Sigmoid colon (tissue), 4 donors: ENCODE results near the gene FMNL2.

Experiments used
- EP300 ChIP-seq, 4 donors: sonication (generic); formaldehyde crosslinking; IDR thresholded peaks; one replicate each; pipeline ENCODE4 v1.6.1; 2017; ENCODE audit warnings: antibody characterized with exemption in 4 of 4
- POLR2A ChIP-seq, 2 donors: fragments of 450-650 bp; IDR thresholded peaks; one replicate each; pipeline ENCODE4 v1.6.1; 2016; ENCODE audit warnings: antibody characterized with exemption in 2 of 2, mild to moderate bottlenecking in 2 of 2, moderate library complexity in 2 of 2
- POLR2AphosphoS5 ChIP-seq, 4 donors: sonication (generic); formaldehyde crosslinking; IDR thresholded peaks; one replicate each; pipeline ENCODE4 v1.6.1; 2017; ENCODE audit warnings: antibody characterized with exemption in 4 of 4
- TF ChIP-seq, protein P1 (sequence below), 4 experiments: fragments of 450-650 bp in 3 of 4; fragments of 200-600 bp in 1 of 4; IDR thresholded peaks; one replicate each; pipeline ENCODE4 v1.5.1; 2016 to 2019; ENCODE audit warnings: antibody characterized with exemption in 4 of 4, mild to moderate bottlenecking in 3 of 4, moderate library complexity in 2 of 4

DNA sequence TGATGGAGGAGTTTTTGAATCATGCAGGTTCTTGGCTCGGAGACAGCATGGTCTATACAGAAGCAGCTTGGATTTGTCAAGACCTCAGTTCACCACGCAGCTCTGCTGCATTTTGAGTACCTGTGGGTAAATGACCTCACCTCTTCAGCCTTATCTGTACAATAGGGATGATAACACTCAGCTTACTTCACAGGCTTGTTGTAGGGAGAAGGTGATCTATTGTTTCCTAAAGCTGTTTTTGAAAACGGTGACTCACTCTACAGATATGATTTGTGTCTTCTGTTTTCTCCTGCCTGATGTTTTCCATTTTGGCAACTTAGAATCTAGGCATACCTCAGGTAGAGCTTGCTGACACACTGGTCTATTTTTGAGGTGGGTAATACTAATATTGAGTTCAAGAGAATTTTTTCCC lies 80.3 kb downstream of the FMNL2 start:
- no peak for TF ChIP-seq POLR2AphosphoS5 (IDR thresholded peaks at IDR 0.05)
- TF ChIP-seq POLR2A (IDR thresholded peaks at IDR 0.05): no peak
- TF ChIP-seq, protein P1, sequence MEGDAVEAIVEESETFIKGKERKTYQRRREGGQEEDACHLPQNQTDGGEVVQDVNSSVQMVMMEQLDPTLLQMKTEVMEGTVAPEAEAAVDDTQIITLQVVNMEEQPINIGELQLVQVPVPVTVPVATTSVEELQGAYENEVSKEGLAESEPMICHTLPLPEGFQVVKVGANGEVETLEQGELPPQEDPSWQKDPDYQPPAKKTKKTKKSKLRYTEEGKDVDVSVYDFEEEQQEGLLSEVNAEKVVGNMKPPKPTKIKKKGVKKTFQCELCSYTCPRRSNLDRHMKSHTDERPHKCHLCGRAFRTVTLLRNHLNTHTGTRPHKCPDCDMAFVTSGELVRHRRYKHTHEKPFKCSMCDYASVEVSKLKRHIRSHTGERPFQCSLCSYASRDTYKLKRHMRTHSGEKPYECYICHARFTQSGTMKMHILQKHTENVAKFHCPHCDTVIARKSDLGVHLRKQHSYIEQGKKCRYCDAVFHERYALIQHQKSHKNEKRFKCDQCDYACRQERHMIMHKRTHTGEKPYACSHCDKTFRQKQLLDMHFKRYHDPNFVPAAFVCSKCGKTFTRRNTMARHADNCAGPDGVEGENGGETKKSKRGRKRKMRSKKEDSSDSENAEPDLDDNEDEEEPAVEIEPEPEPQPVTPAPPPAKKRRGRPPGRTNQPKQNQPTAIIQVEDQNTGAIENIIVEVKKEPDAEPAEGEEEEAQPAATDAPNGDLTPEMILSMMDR (IDR thresholded peaks at IDR 0.05): no peak
- no peak for TF ChIP-seq EP300 (IDR thresholded peaks at IDR 0.05)
